Measurements from ENCODE around the gene MRFAP1. TPM values are rescaled to one million over a fixed set of nuclear protein-coding genes. Genes with fewer than 3 reads are reported as not detected.

Gene MRFAP1
- total RNA-seq, 1 donor from 2014 or later, result 178 TPM

GRCh38 chr4:6632125-6632524 is 8.4 kb upstream of the MRFAP1 start:
- Histone ChIP-seq H2AFZ (replicated peaks) (no peak overlapping the region), H3K27me3 (no peaks in the 10 kb centered on the region), H3K4me1 (peaks cover 7% of the 10 kb centered on the region), H3F3A (ENCODE audit: low read depth) (no peaks in the 10 kb centered on the region), H3K4me3 (no peak overlapping the region), H3K27ac (no peak overlapping the region), H3K36me3 (no peaks in the 10 kb centered on the region), H3K9me3 (ENCODE audit: low read depth) (no peaks in the 10 kb centered on the region), H3K9ac (no peak overlapping the region), H3K4me2 (no peak overlapping the region), H4K20me1 (ENCODE audit: low read depth) (no peaks in the 10 kb centered on the region), H3K79me2 (ENCODE audit: low read depth) (no peaks in the 10 kb centered on the region)
- H3K27me3 Mint-ChIP-seq (ENCODE audit: insufficient read depth, low read depth), result peaks cover 5% of the 10 kb centered on the region
- no peak overlapping the region for H3K4me3 Mint-ChIP-seq
- TF ChIP-seq CTCF (IDR thresholded peaks at IDR 0.05), result no peak
- TF ChIP-seq EZH2 (IDR thresholded peaks at IDR 0.05), result no peak
- TF ChIP-seq EZH2phosphoT487 (IDR thresholded peaks at IDR 0.05), result no peak
- no peaks in the 10 kb centered on the region for H3K36me3 Mint-ChIP-seq
- no peak overlapping the region for H3K27ac Mint-ChIP-seq
- peaks cover 4% of the 10 kb centered on the region for H3K4me1 Mint-ChIP-seq
- DNase-seq (ENCODE audit: low spot score), result no peak
- H3K9me3 Mint-ChIP-seq, result no peaks in the 10 kb centered on the region

GRCh38 chr4:6633091-6633906 is 7.2 kb upstream of the MRFAP1 start:
- no peak overlapping the region for H3K27ac Mint-ChIP-seq
- no peaks in the 10 kb centered on the region for H3K9me3 Mint-ChIP-seq
- DNase-seq (ENCODE audit: low spot score), result peak; percentile 47

GRCh38 chr4:6634746-6635145 is 5.7 kb upstream of the MRFAP1 start:
- Histone ChIP-seq H3K9me3 (ENCODE audit: low read depth) (no peaks in the 10 kb centered on the region), H3K27me3 (no peaks in the 10 kb centered on the region), H4K20me1 (ENCODE audit: low read depth) (no peaks in the 10 kb centered on the region), H2AFZ (replicated peaks) (no peak overlapping the region), H3K36me3 (no peaks in the 10 kb centered on the region), H3K27ac (no peak overlapping the region), H3K4me2 (no peak overlapping the region), H3K79me2 (ENCODE audit: low read depth) (no peaks in the 10 kb centered on the region), H3K4me1 (peaks cover 7% of the 10 kb centered on the region), H3K4me3 (no peak overlapping the region), H3F3A (ENCODE audit: low read depth) (peaks cover 6% of the 10 kb centered on the region), H3K9ac (no peak overlapping the region)
- H3K27me3 Mint-ChIP-seq (ENCODE audit: insufficient read depth, low read depth), result peaks cover 6% of the 10 kb centered on the region
- no peak for DNase-seq (ENCODE audit: low spot score)
- H3K4me1 Mint-ChIP-seq, result peaks cover 4% of the 10 kb centered on the region
- TF ChIP-seq EZH2 (IDR thresholded peaks at IDR 0.05), result no peak
- no peak for TF ChIP-seq CTCF (IDR thresholded peaks at IDR 0.05)
- no peak for TF ChIP-seq EZH2phosphoT487 (IDR thresholded peaks at IDR 0.05)
- H3K9me3 Mint-ChIP-seq, result no peaks in the 10 kb centered on the region
- no peak overlapping the region for H3K27ac Mint-ChIP-seq
- no peak overlapping the region for H3K4me3 Mint-ChIP-seq
- no peaks in the 10 kb centered on the region for H3K36me3 Mint-ChIP-seq

More at GRCh38 chr4:6633091-6633906, 7.2 kb upstream of the MRFAP1 start:
- Histone ChIP-seq H3K4me3 (no peak overlapping the region), H3K27me3 (no peaks in the 10 kb centered on the region), H2AFZ (replicated peaks) (no peak overlapping the region), H3F3A (ENCODE audit: low read depth) (no peaks in the 10 kb centered on the region), H3K27ac (no peak overlapping the region), H4K20me1 (ENCODE audit: low read depth) (no peaks in the 10 kb centered on the region), H3K36me3 (no peaks in the 10 kb centered on the region), H3K9me3 (ENCODE audit: low read depth) (no peaks in the 10 kb centered on the region), H3K9ac (no peak overlapping the region), H3K4me1 (peaks cover 7% of the 10 kb centered on the region), H3K79me2 (ENCODE audit: low read depth) (no peaks in the 10 kb centered on the region), H3K4me2 (peak overlapping the region; percentile 9)
- Mint-ChIP-seq H3K4me1 (peaks cover 4% of the 10 kb centered on the region), H3K36me3 (no peaks in the 10 kb centered on the region), H3K4me3 (no peak overlapping the region), H3K27me3 (ENCODE audit: insufficient read depth, low read depth) (peaks cover 4% of the 10 kb centered on the region)
- TF ChIP-seq EZH2phosphoT487 (IDR thresholded peaks at IDR 0.05) (no peak), EZH2 (IDR thresholded peaks at IDR 0.05) (no peak), CTCF (IDR thresholded peaks at IDR 0.05) (no peak)

Data from neural progenitor cell (in vitro differentiated cells).